Uterine smooth muscle cell (primary cell): ENCODE measurements around the gene SPATA31A6. TPM values are rescaled to one million over a fixed set of nuclear protein-coding genes. Genes with fewer than 3 reads are reported as not detected.

Source experiments
- total RNA-seq: library from RNA; depleted of rRNA; stranded (reverse); fragments of >200 nt; gene quantifications from 2 replicates; pipeline ENCODE4 v1.2.3, GENCODE V29; 2014

Gene SPATA31A6
- not detected in 2 replicates for total RNA-seq

DNA sequence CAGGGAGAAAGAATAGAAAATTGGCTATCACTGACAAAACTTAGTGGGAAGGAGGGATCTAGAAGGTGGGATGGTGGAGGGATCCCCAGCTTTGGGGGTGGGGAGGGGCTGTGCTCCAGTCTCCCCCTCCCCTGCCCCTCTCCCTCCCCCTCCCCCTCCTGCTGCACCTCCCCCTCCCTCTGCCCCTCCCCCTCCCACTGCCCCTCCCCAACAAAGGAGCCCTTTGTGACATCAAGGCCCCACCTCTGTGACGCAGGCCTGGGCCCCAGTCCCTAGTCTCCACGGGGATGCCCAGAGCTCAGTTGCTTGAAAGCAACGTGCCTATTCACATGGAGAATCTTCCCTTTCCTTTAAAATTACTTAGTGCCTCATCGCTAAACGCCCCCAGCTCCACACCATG lies at the start of gene SPATA31A6:
SPATA31A6 (plus strand) TSS at position 301 of the 400 bp plus-strand sequence; CDS start at position 330, 29 bp downstream.

Other genes with a start within 250 kb of the SPATA31A6 start
- 4.5 and 14.5 TPM in 2 replicates for gene CNTNAP3B, start 54.2 kb upstream of the SPATA31A6 start, total RNA-seq